Measurements from ENCODE around the gene IL15RA.
"Not testable (repeated sequence)": the region's sequence is repeated elsewhere in the genome, so short reads cannot be mapped to it uniquely, and the experiment has no call there.

IL15RA gene

GRCh38 chr10:5952731-5953385 is 24.5 kb downstream of the IL15RA start:
- H3K4me3 ChIP-seq (ENCODE audit: low read depth, low read length): no peak overlapping the region

GRCh38 chr10:5951721-5952407 is 25.5 kb downstream of the IL15RA start:
- no peak overlapping the region for H3K4me3 ChIP-seq (ENCODE audit: low read depth, low read length)

- no peak overlapping the region for H3K4me3 ChIP-seq (ENCODE audit: low read depth, low read length)
Measured at GRCh38 chr10:5951167-5951711, 26.1 kb downstream of the IL15RA start.

- H3K4me3 ChIP-seq (ENCODE audit: low read depth, low read length): no peak overlapping the region
Measured at GRCh38 chr10:5949009-5949759, 28.2 kb downstream of the IL15RA start.

GRCh38 chr10:5948208-5948585 is 29.1 kb downstream of the IL15RA start:
- no peak overlapping the region for H3K4me3 ChIP-seq (ENCODE audit: low read depth, low read length)

- no peak overlapping the region for H3K4me3 ChIP-seq (ENCODE audit: low read depth, low read length)
Measured at GRCh38 chr10:5947471-5948207, 29.7 kb downstream of the IL15RA start.

GRCh38 chr10:5946786-5947185 is 30.6 kb downstream of the IL15RA start:
- H3K4me3 ChIP-seq (ENCODE audit: low read depth, low read length): no peak overlapping the region

GRCh38 chr10:5946419-5946775 is 30.9 kb downstream of the IL15RA start:
- not testable (repeated sequence) for H3K4me3 ChIP-seq (ENCODE audit: low read depth, low read length)

- no peak overlapping the region for H3K4me3 ChIP-seq (ENCODE audit: low read depth, low read length)
Measured at GRCh38 chr10:5945561-5946418, 31.6 kb downstream of the IL15RA start.

- H3K4me3 ChIP-seq (ENCODE audit: low read depth, low read length): no peak overlapping the region
Measured at GRCh38 chr10:5945190-5945509, 32.2 kb downstream of the IL15RA start.

GRCh38 chr10:5944389-5945189 is 32.8 kb downstream of the IL15RA start:
- no peak overlapping the region for H3K4me3 ChIP-seq (ENCODE audit: low read depth, low read length)

GRCh38 chr10:5943536-5943935 is 33.8 kb downstream of the IL15RA start:
- H3K4me3 ChIP-seq (ENCODE audit: low read depth, low read length): no peak overlapping the region

- no peak overlapping the region for H3K4me3 ChIP-seq (ENCODE audit: low read depth, low read length)
Measured at GRCh38 chr10:5942474-5942873, 34.9 kb downstream of the IL15RA start.

- no peak overlapping the region for H3K4me3 ChIP-seq (ENCODE audit: low read depth, low read length)
Measured at GRCh38 chr10:5942001-5942400, 35.3 kb downstream of the IL15RA start.

- H3K4me3 ChIP-seq (ENCODE audit: low read depth, low read length): no peak overlapping the region
Measured at GRCh38 chr10:5941579-5941978, 35.8 kb downstream of the IL15RA start.

- H3K4me3 ChIP-seq (ENCODE audit: low read depth, low read length): no peak overlapping the region
Measured at GRCh38 chr10:5940807-5941218, 36.5 kb downstream of the IL15RA start.

- no peak overlapping the region for H3K4me3 ChIP-seq (ENCODE audit: low read depth, low read length)
Measured at GRCh38 chr10:5938291-5938690, 39.1 kb downstream of the IL15RA start.

GRCh38 chr10:5937016-5937415 is 40.3 kb downstream of the IL15RA start:
- no peak overlapping the region for H3K4me3 ChIP-seq (ENCODE audit: low read depth, low read length)

GRCh38 chr10:5935628-5936027 is 41.7 kb downstream of the IL15RA start:
- no peak overlapping the region for H3K4me3 ChIP-seq (ENCODE audit: low read depth, low read length)
